Endothelial cell of umbilical vein (primary cell): ENCODE results near the gene ACSS2. TPM values are rescaled to one million over a fixed set of nuclear protein-coding genes. Genes with fewer than 3 reads are reported as not detected.

Experiments used
- BruUV-seq: library from RNA; stranded (reverse); fragments of 400-500 nt; replicated peaks from 2 replicates; lab custom pipeline; 2021; lab: Mats Ljungman, UMichigan
- CTCF ChIA-PET: fragments of 300-600, 350-600 bp; sonication (Branson Sonifier 250); formaldehyde crosslinking; loops from one replicate; lab custom pipeline; 2021; ENCODE audit warnings: antibody characterized with exemption, inconsistent platforms; lab: Charles Lee
- POLR2A ChIA-PET: fragments of 300-600, 350-600 bp; sonication (Branson Sonifier 250); formaldehyde crosslinking; loops from one replicate; lab custom pipeline; 2021; ENCODE audit warnings: antibody characterized with exemption, inconsistent platforms; lab: Charles Lee
- DNase-seq: peaks from one replicate; pipeline ENCODE4 v3.0.0-alpha.2; 2011; ENCODE audit warnings: low read depth, low spot score
- FAIRE-seq: peaks from 2 replicates; lab custom pipeline; 2011; peaks lifted over from hg19 to GRCh38; lab: Jason Lieb, UNC
- H2AFZ ChIP-seq: 2 replicates; pipeline ENCODE4 v1.6.0; 2012; ENCODE audit warnings: low read depth, low read length, control low read depth, inconsistent platforms
- H3K27ac ChIP-seq: 2 replicates; pipeline ENCODE4 v1.5.1; 2011; ENCODE audit warnings: low read depth, mild to moderate bottlenecking, control low read depth, low read length, moderate library complexity; ENCODE audit not compliant: insufficient read depth
- H3K27me3 ChIP-seq, 2 experiments: 2 replicates each; pipeline versions ENCODE4 v1.6.0 to v1.6.1; 2011; ENCODE audit warnings: low read length in 2 of 2, mixed read lengths in 1 of 2; ENCODE audit not compliant: control insufficient read depth in 2 of 2, insufficient read depth in 2 of 2
- H3K36me3 ChIP-seq, 2 experiments: 2 replicates in 1 of 2; 3 replicates in 1 of 2; pipeline ENCODE4 v1.5.1; 2011; ENCODE audit warnings: low read length in 2 of 2, mild to moderate bottlenecking in 1 of 2, moderate library complexity in 1 of 2; ENCODE audit not compliant: control insufficient read depth in 2 of 2, insufficient read depth in 2 of 2; ENCODE audit errors: extremely low read depth in 1 of 2
- H3K4me1 ChIP-seq: 3 replicates; pipeline ENCODE4 v1.5.1; 2011; ENCODE audit warnings: mild to moderate bottlenecking, low read length; ENCODE audit not compliant: control insufficient read depth, insufficient read depth; ENCODE audit errors: extremely low read depth
- H3K4me2 ChIP-seq: 2 replicates; pipeline ENCODE4 v1.6.1; 2011; ENCODE audit warnings: low read length, control low read depth, mixed read lengths; ENCODE audit not compliant: insufficient read depth
- H3K4me3 ChIP-seq, 3 experiments: fragments of 200-600 bp in 1 of 3; sonication (generic), shearing (Covaris generic) in 1 of 3; replicated peaks in 1 of 3; 2 replicates each; pipeline ENCODE4 v1.5.1; 2011 to 2016; ENCODE audit warnings: control low read depth in 3 of 3, low read length in 3 of 3, mild to moderate bottlenecking in 2 of 3, inconsistent platforms in 1 of 3, low read depth in 1 of 3, moderate library complexity in 1 of 3; ENCODE audit not compliant: insufficient read depth in 1 of 3
- H3K79me2 ChIP-seq: 2 replicates; pipeline ENCODE4 v1.6.0; 2012; ENCODE audit warnings: low read length, inconsistent platforms; ENCODE audit not compliant: control insufficient read depth, insufficient read depth
- H3K9ac ChIP-seq: replicated peaks from 2 replicates; pipeline ENCODE3; 2011; ENCODE audit warnings: low read length, control low read depth; ENCODE audit not compliant: insufficient read depth; ENCODE audit errors: extremely low read depth
- H3K9me1 ChIP-seq: replicated peaks from 3 replicates; pipeline ENCODE4 v1.6.0; 2011; ENCODE audit warnings: mild to moderate bottlenecking, low read length; ENCODE audit not compliant: control insufficient read depth, insufficient read depth; ENCODE audit errors: extremely low read depth
- H3K9me3 ChIP-seq: replicated peaks from 2 replicates; pipeline ENCODE4 v1.5.1; 2012; ENCODE audit warnings: low read length, inconsistent platforms; ENCODE audit not compliant: control insufficient read depth, insufficient read depth
- H4K20me1 ChIP-seq: replicated peaks from 2 replicates; pipeline ENCODE3; 2011; ENCODE audit warnings: mild to moderate bottlenecking, low read length; ENCODE audit not compliant: control insufficient read depth, insufficient read depth; ENCODE audit errors: extremely low read depth
- CTCF ChIP-seq, 2 donors: IDR thresholded peaks; 1 replicate in 1 of 2; 2 replicates in 1 of 2; pipeline ENCODE4 v1.5.1; 2011; ENCODE audit warnings: low read length in 2 of 2, mild to moderate bottlenecking in 2 of 2, moderate library complexity in 2 of 2, control low read depth in 1 of 2, inconsistent platforms in 1 of 2, low read depth in 1 of 2; ENCODE audit not compliant: insufficient read depth in 1 of 2; ENCODE audit errors: extremely low read depth in 1 of 2
- EZH2 ChIP-seq: IDR thresholded peaks from 2 replicates; pipeline ENCODE4 v1.6.1; 2012; ENCODE audit warnings: borderline replicate concordance, low read depth, mild to moderate bottlenecking, moderate library complexity, low read length, inconsistent platforms; ENCODE audit not compliant: severe bottlenecking
- FOS ChIP-seq: IDR thresholded peaks from 2 replicates; pipeline ENCODE4 v1.6.1; 2011; ENCODE audit warnings: mild to moderate bottlenecking, low read length, moderate library complexity, borderline replicate concordance; ENCODE audit not compliant: insufficient read depth
- GATA2 ChIP-seq: IDR thresholded peaks from 2 replicates; pipeline ENCODE4 v1.7.0; 2011; ENCODE audit warnings: low read depth, mild to moderate bottlenecking, moderate library complexity, mixed read lengths, low read length; ENCODE audit not compliant: insufficient read length, insufficient read depth
- JUN ChIP-seq: IDR thresholded peaks from 2 replicates; pipeline ENCODE4 v1.6.1; 2011; ENCODE audit warnings: borderline replicate concordance, low read depth; ENCODE audit not compliant: insufficient read length, insufficient read depth
- MAX ChIP-seq: IDR thresholded peaks from 2 replicates; pipeline ENCODE4 v1.6.1; 2011; ENCODE audit not compliant: insufficient read depth, insufficient read length
- MYC ChIP-seq: IDR thresholded peaks from one replicate; pipeline ENCODE4 v1.6.1; 2011; ENCODE audit warnings: mild to moderate bottlenecking, low read depth, low read length
- POLR2A ChIP-seq: IDR thresholded peaks from 2 replicates; pipeline ENCODE4 v1.6.1; 2012; ENCODE audit warnings: low read depth, mild to moderate bottlenecking, control low read depth, low read length
- POLR2AphosphoS5 ChIP-seq: IDR thresholded peaks from 2 replicates; pipeline ENCODE4 v1.6.1; 2012; ENCODE audit warnings: low read depth, mild to moderate bottlenecking, control low read depth, low read length, moderate library complexity; ENCODE audit not compliant: insufficient read depth
- dilution Hi-C: fragments of 300-500 bp; cut with MboI; formaldehyde crosslinking; loops from one replicate; pipeline ENCODE4 v1.15.0; 2019; ENCODE audit warnings: low sequenced_read_pairs; ENCODE audit not compliant: extremely low pct_ligation_motif_present
- intact Hi-C: fragments of 100-400 bp; cut with micrococcal nuclease; formaldehyde crosslinking; loops from one replicate; pipeline ENCODE4 v1.10.0; 2022
- polyA plus RNA-seq, 4 experiments: library from polyadenylated mRNA; depleted of rRNA in 3 of 4; stranded (reverse) in 3 of 4; unstranded in 1 of 4; fragments of >200 nt; gene quantifications; 2 replicates each; pipeline versions ENCODE4 v1.2.1 to v1.2.3, GENCODE V29; 2011 to 2012; ENCODE audit warnings: missing spikeins in 1 of 4
- total RNA-seq: library from RNA; stranded (reverse); gene quantifications from 2 replicates; pipeline ENCODE4 v1.2.3, GENCODE V29; 2021

ACSS2 gene
- total and polyA plus RNA-seq, 2 donors (not counting 3 experiments of a cell fraction or from before 2014, with no cell fraction given): 40.7 to 42.3 TPM

GRCh38 chr20:34883087-34883688, 6.8 kb downstream of the ACSS2 start:
- H3K9me1 ChIP-seq: no peaks in the 10 kb centered on the region
- ChIA-PET CTCF (no interaction called here), POLR2A (no interaction called here)
- dilution Hi-C loops: no loop called here
- no TSS peak for BruUV-seq
- no peak overlapping the region for H3K4me3 ChIP-seq
- no peak overlapping the region for H3K4me2 ChIP-seq
- peaks cover 4% of the 10 kb centered on the region for H3K79me2 ChIP-seq
- H2AFZ ChIP-seq: no peak overlapping the region
- FAIRE-seq: no peak
- H3K4me1 ChIP-seq: no peaks in the 10 kb centered on the region
- no peak overlapping the region for H3K9ac ChIP-seq
- intact Hi-C loops: no loop called here
- no peak overlapping the region for H3K27ac ChIP-seq
- H4K20me1 ChIP-seq: no peaks in the 10 kb centered on the region
- TF ChIP-seq EZH2 (no peak), JUN (no peak), MYC (no peak), MAX (no peak), GATA2 (no peak), POLR2A (no peak), CTCF (IDR thresholded peaks at IDR 0.05; ENCODE audit: extremely low read depth in 1 of 2, insufficient read depth in 1 of 2, low read depth in 1 of 2, low read length in 2 of 2) (no peak), FOS (no peak), POLR2AphosphoS5 (no peak)
- no peak for DNase-seq
- no peaks in the 10 kb centered on the region for H3K9me3 ChIP-seq
- H3K27me3 ChIP-seq: no peaks in the 10 kb centered on the region
- H3K36me3 ChIP-seq: peaks cover 0 to 4% of the 10 kb centered on the region in 2 experiments
